HG03521 (cell line): ENCODE data around the gene DDX23.

ENCODE experiments used
- ATAC-seq: cut with Tn5 transposase; IDR thresholded peaks from one replicate; pipeline ENCODE4 v1.9.1; 2021; ENCODE audit warnings: mild to moderate bottlenecking, moderate library complexity; ENCODE audit not compliant: unreplicated experiment

The DDX23 gene

DNA sequence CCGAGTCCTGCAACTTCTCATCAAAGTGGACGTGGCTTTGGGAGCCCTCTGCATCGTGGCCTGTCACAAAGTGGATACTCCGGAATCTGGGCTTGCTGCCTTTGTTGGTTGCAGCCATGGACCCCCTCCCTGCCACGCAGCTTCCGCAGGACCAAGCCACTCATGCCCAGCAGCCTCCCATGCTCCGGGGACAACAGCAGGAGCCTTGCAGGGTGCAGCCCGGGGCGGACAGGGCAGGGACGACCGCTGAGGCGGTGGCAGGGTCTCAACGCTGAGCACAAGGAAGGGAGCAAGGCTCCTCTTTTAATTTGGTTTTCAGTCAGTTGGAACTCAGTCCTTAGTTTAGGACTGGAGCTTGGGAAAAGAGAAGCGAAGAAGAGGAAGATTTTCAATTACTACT, 51.0 kb downstream of the DDX23 start:
- ATAC-seq: no peak

DNA sequence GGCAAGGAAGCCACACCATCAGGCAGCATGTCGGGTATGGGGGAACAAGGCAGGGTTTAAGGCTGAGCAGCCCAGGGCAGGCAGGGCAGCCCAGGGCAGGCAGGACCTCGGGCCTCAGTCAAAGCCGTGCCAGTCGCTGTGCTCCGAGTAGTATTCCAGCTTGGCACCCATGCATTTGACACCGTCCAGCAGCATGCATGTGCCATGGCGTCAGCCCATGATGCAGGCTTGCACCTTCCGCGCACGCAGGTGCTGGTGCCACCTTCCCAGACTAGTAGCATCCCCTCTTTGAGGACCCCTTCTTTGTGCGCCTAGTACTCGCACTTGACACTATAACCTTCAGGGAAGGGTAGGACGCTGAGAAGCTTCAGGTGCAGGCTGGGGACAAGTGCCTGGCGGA, 51.5 kb downstream of the DDX23 start:
- no peak for ATAC-seq

DNA sequence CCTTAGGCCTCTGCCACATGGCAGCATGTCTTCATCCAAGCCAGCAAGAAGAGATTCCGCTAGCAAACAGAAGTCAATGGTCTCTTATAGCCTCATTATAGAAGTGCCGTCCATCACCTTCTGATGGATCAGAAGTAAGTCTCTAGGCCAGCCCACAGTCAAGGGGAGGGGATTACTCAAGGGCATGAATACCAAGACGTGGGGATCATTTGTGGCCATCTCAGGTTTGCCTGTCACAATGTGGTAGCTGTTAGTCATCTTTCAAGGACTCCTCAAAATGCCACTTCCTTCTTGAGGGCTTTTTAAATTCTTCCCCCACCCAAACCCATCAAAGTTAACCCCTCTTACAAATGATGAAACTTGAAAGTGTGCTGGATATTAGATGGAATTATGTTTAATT, 55.0 kb downstream of the DDX23 start:
- no peak for ATAC-seq

DNA sequence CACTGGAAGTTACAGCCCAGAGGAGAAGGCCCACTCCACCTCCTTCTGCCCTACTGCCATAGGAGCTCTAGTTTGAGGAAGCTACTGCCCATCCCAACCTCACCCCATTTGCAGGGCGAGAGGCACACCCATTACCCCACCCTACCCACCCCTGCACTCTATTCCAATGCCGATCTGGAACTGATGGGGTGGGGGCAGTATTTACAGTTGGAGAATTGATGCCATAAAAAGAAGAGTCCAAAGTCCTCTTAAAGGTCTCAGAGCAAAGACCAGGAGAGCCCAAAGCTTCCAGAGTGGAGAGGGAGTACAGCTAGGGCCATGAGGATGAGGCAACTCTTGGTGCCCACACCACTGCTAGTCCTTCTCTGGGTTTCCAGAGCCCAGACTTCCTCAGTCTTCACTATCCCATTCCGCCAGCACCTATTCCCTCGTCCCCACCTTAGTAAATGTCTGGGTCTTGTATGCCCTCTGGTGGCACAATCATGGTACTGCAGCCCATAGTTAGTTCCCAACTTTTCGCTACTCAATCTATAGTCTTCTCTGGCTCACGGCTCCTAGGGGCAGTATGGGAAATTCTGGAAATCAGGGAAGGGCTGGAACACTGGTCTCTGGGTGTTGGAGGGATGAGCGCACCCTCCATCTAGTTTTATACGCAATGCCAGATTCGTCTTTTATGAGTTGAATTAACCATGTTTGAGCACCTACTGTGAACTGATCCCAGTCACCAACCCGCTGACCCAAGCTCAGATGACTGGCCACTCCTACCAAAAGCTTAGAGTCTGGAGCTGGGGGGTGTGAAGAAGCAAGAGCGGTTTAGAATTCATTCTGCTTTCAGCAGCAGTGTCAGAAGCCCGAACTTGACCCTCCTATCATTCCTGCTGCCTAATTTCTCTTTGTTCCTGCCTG, 56.2 kb downstream of the DDX23 start:
- no peak for ATAC-seq

DNA sequence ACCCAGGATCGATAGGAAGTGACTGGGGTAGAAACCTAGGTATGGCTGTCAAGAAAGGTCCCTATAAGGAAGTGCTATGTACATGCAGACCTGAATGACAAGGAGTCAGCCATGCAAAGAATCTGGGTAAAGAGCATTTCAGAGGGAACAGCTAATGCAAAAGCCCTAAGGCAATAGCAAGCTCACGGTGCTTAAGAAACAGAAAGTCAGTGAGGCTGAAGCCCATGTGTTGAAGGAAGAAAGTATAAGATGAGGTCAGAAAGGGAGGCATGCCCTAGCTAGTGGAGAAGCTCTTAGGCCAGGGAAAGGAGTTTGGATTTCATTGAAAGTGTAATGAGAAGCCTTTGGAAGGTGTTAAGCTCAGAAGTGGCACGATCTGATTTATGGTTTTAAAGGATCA, 57.1 kb downstream of the DDX23 start:
- no peak for ATAC-seq

DNA sequence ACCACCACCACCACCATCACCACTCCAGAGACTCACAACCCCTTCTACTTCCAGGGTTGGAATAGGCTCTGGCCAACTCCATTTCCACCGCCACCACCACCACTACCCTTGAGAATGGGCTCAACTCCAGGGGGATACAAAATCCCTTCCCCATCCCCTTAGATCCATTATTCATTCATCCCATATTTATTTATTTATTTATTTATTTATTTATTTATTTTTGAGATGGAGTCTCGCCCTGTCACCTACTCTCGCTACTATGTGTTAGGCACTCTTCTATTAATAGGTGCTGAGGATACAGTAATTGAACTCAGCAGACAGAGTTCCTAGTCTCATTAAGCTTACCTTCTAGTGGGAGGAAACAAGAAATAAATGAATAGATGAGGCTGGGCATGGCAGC, 58.3 kb downstream of the DDX23 start:
- ATAC-seq: no peak

DNA sequence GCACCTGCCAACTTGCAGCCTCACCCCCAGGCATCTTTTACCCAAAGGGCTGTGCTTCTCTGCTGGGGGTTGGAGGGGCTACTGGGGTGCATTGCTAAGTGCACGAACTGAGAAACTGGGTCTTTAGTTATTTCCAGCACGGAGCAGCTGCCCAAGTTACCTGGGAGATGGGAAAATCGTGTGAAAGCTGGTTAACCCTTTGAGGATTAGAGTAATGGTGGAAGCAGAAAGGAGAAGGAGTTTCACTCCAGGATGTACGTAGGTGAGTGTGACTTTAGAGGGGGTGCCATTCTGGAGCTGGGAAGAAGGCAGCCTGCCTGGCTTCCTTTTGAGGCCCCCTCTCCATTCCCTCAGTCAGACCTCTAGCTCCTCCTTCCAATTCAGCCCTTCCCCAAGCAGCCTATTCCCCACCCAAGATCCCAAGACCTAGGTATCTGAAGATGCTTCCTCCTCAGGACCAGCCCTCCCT, 62.1 kb downstream of the DDX23 start:
- ATAC-seq: no peak

DNA sequence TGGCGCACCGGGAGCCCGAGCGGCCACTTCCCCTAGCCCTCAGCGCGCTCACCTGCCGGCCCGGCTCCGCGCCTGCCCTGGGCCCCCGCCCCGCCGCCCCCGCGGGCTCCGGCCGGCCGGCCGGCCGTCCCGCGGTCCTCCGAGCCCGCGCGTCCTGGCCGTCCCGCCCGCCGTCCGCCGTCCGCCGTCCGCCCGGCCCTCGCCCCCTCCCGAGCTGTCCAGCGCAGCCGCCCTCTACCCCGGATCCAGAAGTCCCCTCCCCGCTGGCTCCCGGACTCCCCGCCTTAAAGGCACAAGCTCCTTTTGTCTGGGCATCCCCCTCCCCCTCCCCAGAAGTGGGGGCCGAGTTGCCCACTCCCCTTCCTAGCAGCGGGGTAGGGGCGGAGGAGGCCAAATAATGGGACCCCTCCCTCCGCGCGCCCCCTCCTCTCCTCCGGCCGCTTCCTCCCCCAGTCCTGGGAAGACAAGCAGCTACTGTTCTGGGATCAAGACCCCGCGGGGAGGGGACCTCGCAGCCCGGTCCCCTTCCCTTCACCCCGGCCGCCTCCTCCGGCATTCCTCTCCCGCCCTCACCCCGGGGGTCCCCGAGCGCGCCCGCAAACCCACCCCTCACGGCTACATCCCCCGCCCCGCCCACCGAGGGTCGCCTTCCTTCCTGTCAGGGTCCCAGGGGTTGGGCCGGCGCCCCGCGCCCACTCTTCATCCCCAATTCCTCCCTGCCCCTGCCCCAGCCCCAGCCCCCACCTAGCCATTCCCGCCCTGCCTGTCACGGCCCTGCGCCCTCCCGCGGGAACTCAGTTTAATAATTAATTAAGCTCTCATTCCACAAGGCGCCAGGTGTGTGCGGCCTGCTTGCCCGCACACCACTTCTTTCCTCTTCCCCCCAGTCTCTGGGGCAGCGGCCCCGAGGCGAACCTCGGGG, 62.8 kb downstream of the DDX23 start, which contains the start of gene ADCY6:
Gene ADCY6 (minus strand): TSS at position 236 of the 922 bp plus-strand sequence. CDS start 5,655 bp downstream, outside the sequence.
- no peak for ATAC-seq

DNA sequence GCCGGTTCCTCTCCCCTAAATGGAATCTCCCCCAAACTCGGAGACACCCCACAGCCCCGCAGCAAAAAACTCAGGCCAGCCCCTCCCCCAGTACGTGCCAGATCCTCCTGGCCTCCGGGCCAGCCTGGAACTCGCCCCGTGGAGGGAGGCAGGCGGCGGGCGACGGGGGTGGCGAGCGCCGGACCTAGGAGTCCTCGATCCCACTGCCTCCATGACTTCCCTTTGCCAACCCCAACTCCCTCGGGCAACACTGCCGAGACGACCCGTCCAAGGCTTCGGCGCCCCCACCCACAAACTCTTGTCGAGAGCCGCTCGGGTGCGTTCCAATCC, 63.5 kb downstream of the DDX23 start:
- ATAC-seq: no peak

DNA sequence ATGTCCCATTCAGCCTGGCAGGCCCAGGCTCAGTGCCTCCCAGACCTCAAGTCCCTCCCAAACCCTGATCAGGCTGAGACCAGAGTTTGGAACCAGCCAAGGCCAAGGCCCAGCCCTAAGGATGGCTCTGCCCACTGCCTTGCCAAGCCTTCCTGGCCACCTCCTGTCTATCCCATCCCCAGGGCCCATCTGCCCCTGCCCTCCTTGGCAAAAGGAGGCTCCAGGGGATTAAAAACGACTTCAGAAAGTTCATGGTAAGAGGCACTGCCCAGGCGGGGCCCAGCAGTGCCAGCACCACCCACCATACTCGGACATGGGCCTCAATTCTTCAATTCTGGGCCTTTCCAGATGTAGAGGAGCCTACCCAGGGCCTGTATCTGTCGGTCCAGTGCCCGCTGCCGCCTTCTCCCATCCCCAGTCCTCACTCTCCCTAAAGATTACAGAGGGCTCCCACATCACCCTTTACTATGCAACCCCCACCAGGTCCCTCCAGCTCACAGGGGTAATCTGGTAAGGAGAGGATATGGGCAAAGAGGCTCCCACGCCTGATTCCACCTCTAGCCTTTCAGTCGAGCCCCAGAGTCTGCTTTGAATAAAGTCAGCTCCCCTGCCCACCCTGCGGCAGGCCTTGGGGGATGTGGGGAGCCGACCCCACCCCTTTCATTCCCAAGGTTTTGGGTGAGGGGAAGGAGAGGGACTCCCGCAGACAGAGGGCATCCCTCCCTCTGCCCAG, 64.0 kb downstream of the DDX23 start:
- no peak for ATAC-seq

DNA sequence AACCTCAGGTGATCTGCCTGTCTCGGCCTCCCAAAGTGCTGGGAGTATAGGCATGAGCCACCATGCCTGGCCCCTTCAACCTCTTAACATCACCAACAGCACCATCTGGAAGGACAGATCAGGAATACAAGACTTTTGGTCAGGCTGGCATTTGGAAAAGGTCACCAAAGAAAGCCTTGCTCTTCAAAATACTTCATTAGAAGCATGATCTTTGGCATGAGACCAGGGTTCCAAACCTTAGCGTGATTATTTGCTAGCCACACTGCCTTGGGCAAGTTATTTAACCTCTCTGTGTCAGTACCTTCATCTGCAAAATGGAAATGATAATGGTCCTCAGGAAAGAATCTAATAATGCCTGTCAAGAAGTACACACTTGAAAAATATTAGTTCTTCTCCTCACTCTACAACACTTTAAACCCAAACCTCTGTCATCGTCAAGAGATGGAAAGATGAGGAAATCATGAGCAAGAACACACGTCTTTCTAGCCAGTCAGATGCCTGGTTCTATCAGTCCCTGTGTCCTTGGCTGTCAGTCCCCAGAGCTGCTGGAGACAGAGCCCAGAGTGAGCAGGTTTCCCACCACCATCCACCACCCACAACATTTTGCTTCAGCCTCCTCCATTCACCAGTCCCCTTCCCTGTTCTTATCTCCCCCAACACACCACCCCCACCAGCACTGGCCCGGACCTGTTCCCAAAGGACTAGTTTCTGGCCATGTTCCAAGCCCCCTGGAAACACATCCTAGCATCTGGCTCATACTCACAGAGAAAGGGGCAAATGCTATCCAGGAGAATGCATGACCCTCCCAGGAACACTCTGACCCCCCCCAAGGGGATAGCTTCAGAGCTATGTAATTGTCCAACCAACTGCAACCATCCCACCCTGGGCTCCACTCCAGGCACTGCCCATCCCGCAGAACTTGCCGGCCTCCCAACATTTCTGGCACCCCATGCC, 65.1 kb downstream of the DDX23 start:
- ATAC-seq: no peak

DNA sequence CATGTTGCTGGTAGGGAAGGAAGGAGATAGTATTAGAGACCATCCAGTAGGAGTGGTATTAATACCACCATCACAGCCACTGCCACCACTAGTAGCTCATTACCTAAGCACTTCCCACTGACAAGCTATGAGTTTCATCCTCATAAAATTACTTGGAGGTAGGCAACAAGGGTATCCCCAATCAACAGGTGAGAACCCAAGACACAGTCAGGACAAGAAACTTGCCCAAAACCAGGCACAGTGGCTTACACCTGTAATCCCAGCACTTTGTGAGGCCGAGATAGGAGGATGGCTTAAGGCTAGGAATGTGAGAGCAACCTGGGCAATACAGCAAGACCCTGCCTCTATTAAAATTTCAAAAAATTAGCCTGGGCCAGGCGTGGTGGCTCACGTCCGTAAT, 68.5 kb downstream of the DDX23 start:
- no peak for ATAC-seq

DNA sequence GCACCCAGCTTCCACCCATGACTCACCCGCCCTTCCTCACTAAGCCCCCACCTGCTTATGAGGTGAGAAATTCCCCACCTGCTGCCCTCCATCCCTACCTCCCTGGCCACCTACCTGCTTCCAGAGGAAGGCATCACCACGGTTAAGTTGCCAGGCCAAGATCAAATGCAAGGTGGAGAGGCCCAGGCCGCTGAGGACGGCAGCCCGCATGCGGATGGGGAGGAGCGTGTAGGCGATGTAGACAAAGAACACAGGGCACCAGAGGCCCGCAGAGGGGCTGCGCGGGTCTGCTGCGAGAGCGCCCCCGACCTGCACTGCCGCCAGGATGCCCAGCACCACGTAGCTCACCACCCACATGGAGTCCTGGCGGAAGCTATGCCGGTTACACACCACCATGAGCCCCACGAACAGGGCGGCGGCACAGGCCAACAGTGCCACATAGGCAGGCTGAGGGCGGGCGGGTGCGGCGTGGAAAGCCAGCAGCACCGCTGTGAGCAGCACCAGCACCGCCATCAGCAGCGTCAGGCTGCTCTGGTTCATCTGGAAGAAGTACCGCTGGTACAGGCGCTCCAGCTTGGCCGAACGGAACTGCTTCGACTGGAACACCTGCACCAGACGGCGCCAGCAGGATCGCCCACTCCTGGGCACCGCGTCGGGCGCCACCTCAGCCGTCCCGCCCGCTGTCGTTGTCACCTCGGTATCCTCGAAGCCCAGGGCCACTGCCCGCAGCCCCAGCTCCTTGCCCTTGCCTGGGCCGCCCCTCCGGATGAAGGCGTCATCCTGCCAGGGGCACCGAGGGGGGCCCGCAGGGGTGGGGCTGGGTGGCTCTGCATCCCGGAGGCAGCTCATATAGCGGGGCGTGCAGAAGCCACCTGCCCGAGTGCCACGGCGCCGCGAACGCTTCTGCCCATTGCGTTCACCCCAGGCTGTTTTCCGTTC, 69.2 kb downstream of the DDX23 start:
- ATAC-seq: no peak

DNA sequence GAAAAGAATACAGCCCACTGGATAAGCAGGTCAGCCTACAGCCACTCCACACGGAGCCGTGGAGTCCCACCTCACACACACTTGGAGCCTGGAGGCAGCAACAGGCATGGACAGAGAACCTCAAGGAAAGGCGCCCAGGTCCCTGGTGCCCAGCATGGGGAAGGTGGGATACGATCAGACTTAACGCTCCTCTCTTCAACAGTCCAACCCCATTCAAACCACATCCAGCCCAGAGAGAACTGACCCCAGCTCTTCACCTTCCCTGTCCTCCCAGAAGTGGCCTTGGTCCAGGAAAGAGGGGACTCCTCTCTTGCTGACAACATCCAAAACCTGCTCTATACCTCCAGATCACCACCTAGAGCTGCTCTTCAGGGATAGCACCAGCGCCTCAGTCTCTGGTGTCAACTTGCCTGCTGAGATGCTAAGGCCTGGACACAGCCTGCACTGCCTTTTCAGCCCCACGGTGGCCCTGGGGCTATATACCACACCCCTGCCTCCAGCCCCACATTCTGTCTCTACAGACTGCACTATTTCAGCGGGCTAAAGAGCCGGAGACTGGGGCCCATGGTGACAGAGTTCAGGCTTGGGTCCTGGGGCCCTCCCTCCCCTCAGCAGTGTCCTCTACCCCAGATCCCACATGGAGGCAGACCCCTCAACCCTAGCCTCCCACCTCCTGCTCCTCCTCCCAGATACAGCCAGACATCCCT, 70.1 kb downstream of the DDX23 start:
- ATAC-seq: no peak

DNA sequence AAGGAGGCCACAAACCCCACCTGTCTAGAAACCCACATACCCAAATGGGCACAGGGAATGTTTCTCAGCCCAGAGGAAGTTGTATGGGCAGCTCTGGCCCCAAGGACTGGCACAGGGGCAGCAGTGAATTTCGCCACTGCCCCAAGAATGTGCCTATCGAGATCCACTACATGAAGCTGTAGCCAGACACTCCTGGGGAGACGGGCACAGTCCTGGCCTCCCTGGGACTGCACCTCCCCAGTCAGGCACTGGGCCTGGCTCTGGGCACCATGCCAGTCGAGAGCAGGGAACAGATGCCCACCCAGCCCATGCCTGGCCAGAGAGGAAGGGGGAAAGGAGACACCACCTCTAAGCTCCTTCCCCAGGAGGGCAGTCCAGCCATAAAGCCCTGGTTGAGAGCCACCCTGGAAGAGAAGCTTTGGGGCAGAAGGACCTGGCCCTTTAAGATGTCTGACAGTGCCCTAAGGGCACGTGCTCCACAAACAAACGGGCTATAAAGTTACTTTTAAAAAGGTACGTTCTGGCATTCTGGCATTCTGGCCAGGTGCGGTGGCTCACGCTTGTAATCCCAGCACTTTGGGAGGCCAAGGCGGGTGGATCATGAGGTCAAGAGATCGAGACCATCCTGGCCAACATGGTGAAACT, 71.5 kb downstream of the DDX23 start:
- ATAC-seq: no peak

DNA sequence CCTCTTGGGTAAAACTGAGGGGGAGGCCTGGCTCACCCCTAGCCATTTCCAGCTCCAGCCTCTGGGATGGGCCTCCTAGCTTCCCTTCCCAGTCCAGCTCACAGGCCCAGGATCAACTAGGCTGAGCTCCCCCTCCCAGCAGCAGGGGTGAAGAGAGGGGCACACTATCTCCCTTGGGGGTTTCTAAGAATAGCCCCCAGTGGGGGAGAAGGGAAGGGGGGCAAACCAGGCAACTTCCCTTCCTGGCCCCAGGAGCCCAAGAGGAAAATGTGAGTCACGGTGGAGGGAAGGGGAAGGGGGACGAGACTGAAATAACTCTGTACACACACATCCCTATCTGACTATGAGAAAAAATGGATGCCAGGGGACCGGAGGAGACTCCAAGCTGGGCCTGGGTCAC, 72.1 kb downstream of the DDX23 start:
- no peak for ATAC-seq
